ENCODE results near the gene RPL12.

GRCh38 chr9:127426756-127427155 lies 24.4 kb downstream of the RPL12 start:
- TF ChIP-seq POLR2AphosphoS5 (IDR thresholded peaks at IDR 0.05; ENCODE audit: low read depth, low read length): no peak
- no peak for TF ChIP-seq POLR2A (IDR thresholded peaks at IDR 0.05; ENCODE audit: low read depth, low read length)
- TF ChIP-seq TAF1 (IDR thresholded peaks at IDR 0.05; ENCODE audit: borderline replicate concordance, low read depth, low read length): no peak
